HEK293 (cell line): ENCODE data around the gene DMBX1.

Source experiments
- CTCF ChIA-PET: fragments of 350-600 bp; formaldehyde crosslinking; extraction: SDS; loops from one replicate; lab custom pipeline; 2021; ENCODE audit warnings: antibody characterized with exemption; lab: Yijun Ruan, JAX
- POLR2A ChIA-PET: fragments of 300-600 bp; formaldehyde crosslinking; extraction: SDS; loops from one replicate; lab custom pipeline; 2020; ENCODE audit warnings: antibody characterized with exemption, inconsistent platforms; lab: Yijun Ruan, JAX
- H3K27ac ChIP-seq: fragments of 200-500 bp; sonication (Bioruptor generic); 2 replicates; pipeline ENCODE4 v1.5.1; 2014; ENCODE audit warnings: low read depth, low read length, control low read depth, inconsistent platforms; ENCODE audit errors: extremely low read depth
- H3K36me3 ChIP-seq, 2 experiments: fragments of 200-500 bp in 1 of 2; sonication (Bioruptor generic) in 1 of 2; 1 replicate in 1 of 2; 2 replicates in 1 of 2; pipeline ENCODE4 v1.5.1; 2014 to 2017; ENCODE audit warnings: inconsistent platforms in 2 of 2, low read length in 2 of 2; ENCODE audit not compliant: control insufficient read depth in 2 of 2, insufficient read depth in 1 of 2
- H3K4me1 ChIP-seq: fragments of 200-500 bp; sonication (Bioruptor generic); 2 replicates; pipeline ENCODE4 v1.5.1; 2014; ENCODE audit warnings: mild to moderate bottlenecking, low read length, inconsistent platforms; ENCODE audit not compliant: control insufficient read depth, insufficient read depth
- H3K4me3 ChIP-seq: 2 replicates; pipeline ENCODE4 v1.5.1; 2011; ENCODE audit warnings: low read depth, mild to moderate bottlenecking, control low read depth, low read length, moderate library complexity
- H3K9me3 ChIP-seq: fragments of 200-500 bp; sonication (Bioruptor generic); 2 replicates; pipeline ENCODE4 v1.5.1; 2014; ENCODE audit warnings: low read depth, low read length, inconsistent platforms; ENCODE audit not compliant: control insufficient read depth, insufficient read depth
- KLF9 ChIP-seq: fragments of 450-650 bp; formaldehyde crosslinking; IDR thresholded peaks from 2 replicates; pipeline ENCODE4 v1.5.1; 2016; ENCODE audit warnings: missing biosample characterization, missing genetic modification characterization, low read depth
- MEIS1 ChIP-seq: sonication (generic); formaldehyde crosslinking; IDR thresholded peaks from 2 replicates; pipeline ENCODE4 v1.8.1; 2022; ENCODE audit warnings: missing genetic modification reagents, mild to moderate bottlenecking, borderline replicate concordance
- RBAK ChIP-seq: fragments of 450-650 bp; formaldehyde crosslinking; IDR thresholded peaks from 2 replicates; pipeline ENCODE4 v1.5.1; 2016; ENCODE audit warnings: missing biosample characterization, missing genetic modification characterization
- SALL2 ChIP-seq: fragments of 450-650 bp; formaldehyde crosslinking; IDR thresholded peaks from 2 replicates; pipeline ENCODE4 v1.5.0; 2017; ENCODE audit warnings: missing biosample characterization, mild to moderate bottlenecking, missing genetic modification characterization, borderline replicate concordance
- ZBTB44 ChIP-seq: fragments of 450-650 bp; IDR thresholded peaks from 2 replicates; pipeline ENCODE4 v1.5.1; 2018; ENCODE audit warnings: missing biosample characterization, mild to moderate bottlenecking, missing genetic modification characterization
- ZNF132 ChIP-seq: fragments of 450-650 bp; formaldehyde crosslinking; IDR thresholded peaks from 2 replicates; pipeline ENCODE4 v1.5.1; 2017; ENCODE audit warnings: missing biosample characterization, missing genetic modification characterization, borderline replicate concordance
- ZNF138 ChIP-seq: fragments of 450-650 bp; formaldehyde crosslinking; IDR thresholded peaks from 2 replicates; pipeline ENCODE4 v1.5.1; 2016; ENCODE audit warnings: missing biosample characterization, missing genetic modification characterization, borderline replicate concordance
- ZNF302 ChIP-seq: fragments of 450-650 bp; formaldehyde crosslinking; IDR thresholded peaks from 2 replicates; pipeline ENCODE4 v1.5.1; 2016; ENCODE audit warnings: missing biosample characterization, missing genetic modification characterization, low read depth
- ZNF404 ChIP-seq: fragments of 450-650 bp; formaldehyde crosslinking; IDR thresholded peaks from 2 replicates; pipeline ENCODE4 v1.5.1; 2017; ENCODE audit warnings: missing biosample characterization, missing genetic modification characterization
- ZNF473 ChIP-seq: fragments of 450-650 bp; formaldehyde crosslinking; IDR thresholded peaks from 2 replicates; pipeline ENCODE4 v1.5.1; 2017; ENCODE audit warnings: missing biosample characterization, missing genetic modification characterization
- ZNF791 ChIP-seq: fragments of 450-650 bp; formaldehyde crosslinking; IDR thresholded peaks from 2 replicates; pipeline ENCODE4 v1.5.1; 2016; ENCODE audit warnings: missing biosample characterization, missing genetic modification characterization
- ZNF843 ChIP-seq: fragments of 450-650 bp; formaldehyde crosslinking; IDR thresholded peaks from 2 replicates; pipeline ENCODE4 v1.5.1; 2016; ENCODE audit warnings: missing biosample characterization, missing genetic modification characterization
- ZSCAN5A ChIP-seq: fragments of 450-650 bp; formaldehyde crosslinking; IDR thresholded peaks from 2 replicates; pipeline ENCODE4 v1.5.1; 2016; ENCODE audit warnings: missing biosample characterization, missing genetic modification characterization
- TF ChIP-seq, protein P1 (sequence below): fragments of 450-650 bp; formaldehyde crosslinking; IDR thresholded peaks from 2 replicates; pipeline ENCODE4 v1.5.1; 2017; ENCODE audit warnings: missing biosample characterization, missing genetic modification characterization
- TF ChIP-seq, protein P2 (sequence below): fragments of 450-650 bp; formaldehyde crosslinking; IDR thresholded peaks from 2 replicates; pipeline ENCODE4 v1.5.1; 2016; ENCODE audit warnings: missing biosample characterization, missing genetic modification characterization
- TF ChIP-seq, protein P3 (sequence below): fragments of 450-650 bp; formaldehyde crosslinking; IDR thresholded peaks from 2 replicates; pipeline ENCODE4 v1.5.1; 2016; ENCODE audit warnings: missing biosample characterization, missing genetic modification characterization, borderline replicate concordance
- TF ChIP-seq, protein P4 (sequence below): fragments of 450-650 bp; formaldehyde crosslinking; IDR thresholded peaks from 2 replicates; pipeline ENCODE4 v1.5.1; 2016; ENCODE audit warnings: missing biosample characterization, missing genetic modification characterization

Gene DMBX1

DNA sequence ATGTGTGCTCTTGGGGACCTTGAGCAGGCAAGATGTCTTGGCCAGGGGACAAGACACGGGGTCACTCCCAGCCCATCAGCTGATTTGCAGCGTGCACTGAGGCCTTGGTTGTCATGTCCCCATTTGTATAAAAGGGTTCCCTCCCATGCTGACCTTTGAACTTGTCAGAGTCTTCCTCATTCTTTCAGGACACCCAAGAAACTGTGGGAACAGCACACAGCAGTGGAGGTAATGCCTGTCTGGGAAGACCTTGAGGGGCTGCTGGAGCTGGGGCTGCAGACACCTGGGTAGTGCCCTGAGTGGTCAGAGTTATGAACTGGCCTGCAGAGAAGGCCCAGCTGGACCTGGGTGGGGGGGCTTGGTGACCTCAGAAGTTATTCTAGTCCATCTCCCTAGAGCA is 49.2 kb upstream of the DMBX1 start:
- POLR2A ChIA-PET, result no interaction called here
- no peak overlapping the region for H3K4me3 ChIP-seq
- no peak overlapping the region for H3K27ac ChIP-seq
- H3K4me1 ChIP-seq, result no peaks in the 10 kb centered on the region
- CTCF ChIA-PET, result interaction anchor here (1.0 to 3.0 kb wide), 6 partner anchors 15 to 285 kb away, joined by 3 to 48 read pairs (median 5); no protein-coding TSS in a partner anchor
- no peaks in the 10 kb centered on the region for H3K36me3 ChIP-seq
- no peaks in the 10 kb centered on the region for H3K9me3 ChIP-seq
- TF ChIP-seq ZSCAN5A (tag by site-specific recombination) (no peak), ZNF843 (tag by site-specific recombination) (no peak), ZNF132 (tag by site-specific recombination) (no peak), ZBTB44 (tag by site-specific recombination) (no peak), ZNF404 (tag by site-specific recombination) (no peak), RBAK (tag by site-specific recombination) (no peak), MEIS1 (CRISPR knock-in tag) (no peak), KLF9 (tag by site-specific recombination) (no peak), SALL2 (tag by site-specific recombination) (no peak), ZNF138 (no peak), ZNF302 (no peak), ZNF791 (no peak), ZNF473 (tag by site-specific recombination) (no peak)
- TF ChIP-seq, protein P1, sequence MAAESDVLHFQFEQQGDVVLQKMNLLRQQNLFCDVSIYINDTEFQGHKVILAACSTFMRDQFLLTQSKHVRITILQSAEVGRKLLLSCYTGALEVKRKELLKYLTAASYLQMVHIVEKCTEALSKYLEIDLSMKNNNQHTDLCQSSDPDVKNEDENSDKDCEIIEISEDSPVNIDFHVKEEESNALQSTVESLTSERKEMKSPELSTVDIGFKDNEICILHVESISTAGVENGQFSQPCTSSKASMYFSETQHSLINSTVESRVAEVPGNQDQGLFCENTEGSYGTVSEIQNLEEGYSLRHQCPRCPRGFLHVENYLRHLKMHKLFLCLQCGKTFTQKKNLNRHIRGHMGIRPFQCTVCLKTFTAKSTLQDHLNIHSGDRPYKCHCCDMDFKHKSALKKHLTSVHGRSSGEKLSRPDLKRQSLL (tag by site-specific recombination), result no peak
- TF ChIP-seq, protein P2, sequence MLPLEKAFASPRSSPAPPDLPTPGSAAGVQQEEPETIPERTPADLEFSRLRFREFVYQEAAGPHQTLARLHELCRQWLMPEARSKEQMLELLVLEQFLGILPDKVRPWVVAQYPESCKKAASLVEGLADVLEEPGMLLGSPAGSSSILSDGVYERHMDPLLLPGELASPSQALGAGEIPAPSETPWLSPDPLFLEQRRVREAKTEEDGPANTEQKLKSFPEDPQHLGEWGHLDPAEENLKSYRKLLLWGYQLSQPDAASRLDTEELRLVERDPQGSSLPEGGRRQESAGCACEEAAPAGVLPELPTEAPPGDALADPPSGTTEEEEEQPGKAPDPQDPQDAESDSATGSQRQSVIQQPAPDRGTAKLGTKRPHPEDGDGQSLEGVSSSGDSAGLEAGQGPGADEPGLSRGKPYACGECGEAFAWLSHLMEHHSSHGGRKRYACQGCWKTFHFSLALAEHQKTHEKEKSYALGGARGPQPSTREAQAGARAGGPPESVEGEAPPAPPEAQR (tag by site-specific recombination), result no peak
- TF ChIP-seq, protein P3, sequence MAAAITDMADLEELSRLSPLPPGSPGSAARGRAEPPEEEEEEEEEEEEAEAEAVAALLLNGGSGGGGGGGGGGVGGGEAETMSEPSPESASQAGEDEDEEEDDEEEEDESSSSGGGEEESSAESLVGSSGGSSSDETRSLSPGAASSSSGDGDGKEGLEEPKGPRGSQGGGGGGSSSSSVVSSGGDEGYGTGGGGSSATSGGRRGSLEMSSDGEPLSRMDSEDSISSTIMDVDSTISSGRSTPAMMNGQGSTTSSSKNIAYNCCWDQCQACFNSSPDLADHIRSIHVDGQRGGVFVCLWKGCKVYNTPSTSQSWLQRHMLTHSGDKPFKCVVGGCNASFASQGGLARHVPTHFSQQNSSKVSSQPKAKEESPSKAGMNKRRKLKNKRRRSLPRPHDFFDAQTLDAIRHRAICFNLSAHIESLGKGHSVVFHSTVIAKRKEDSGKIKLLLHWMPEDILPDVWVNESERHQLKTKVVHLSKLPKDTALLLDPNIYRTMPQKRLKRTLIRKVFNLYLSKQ (tag by site-specific recombination), result no peak
- TF ChIP-seq, protein P4, sequence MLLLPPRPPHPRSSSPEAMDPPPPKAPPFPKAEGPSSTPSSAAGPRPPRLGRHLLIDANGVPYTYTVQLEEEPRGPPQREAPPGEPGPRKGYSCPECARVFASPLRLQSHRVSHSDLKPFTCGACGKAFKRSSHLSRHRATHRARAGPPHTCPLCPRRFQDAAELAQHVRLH (tag by site-specific recombination), result no peak
